Gastrocnemius medialis (tissue), 4 donors: ENCODE results near the gene NEK9.

Experiments
- CTCF ChIP-seq, 5 experiments: fragments of 450-650 bp in 3 of 5; fragments of 200-600 bp in 2 of 5; sonication (generic) in 2 of 5; IDR thresholded peaks in 4 of 5; conservative IDR thresholded peaks in 1 of 5; 1 replicate in 4 of 5; 2 replicates in 1 of 5; pipeline ENCODE4 v1.5.1; 2016 to 2019; ENCODE audit warnings: antibody characterized with exemption in 5 of 5, mild to moderate bottlenecking in 3 of 5, moderate library complexity in 3 of 5
- POLR2A ChIP-seq, 2 donors: fragments of 450-650 bp; IDR thresholded peaks; one replicate each; pipeline ENCODE4 v1.6.1; 2017; ENCODE audit warnings: antibody characterized with exemption in 2 of 2, mild to moderate bottlenecking in 2 of 2, moderate library complexity in 2 of 2

- no peak for TF ChIP-seq CTCF (IDR thresholded peaks at IDR 0.05 in 4 of 5, conservative IDR thresholded peaks at IDR 0.05 in 1 of 5)
- no peak for TF ChIP-seq POLR2A (IDR thresholded peaks at IDR 0.05)
Observed at GRCh38 chr14:75168586-75169335, 41.9 kb upstream of the NEK9 start.
